ENCODE data around the gene RAI14. TPM values are rescaled to one million over a fixed set of nuclear protein-coding genes. Genes with fewer than 3 reads are reported as not detected.

Gene RAI14
- total RNA-seq (2022; extraction: Qiagen RNA extraction; ENCODE audit: low read depth) = 70.5 to 122 TPM (median 92.2 TPM) in 5 replicates

GRCh38 chr5:34656001-34656699 is at the start of gene RAI14:
Gene RAI14 (plus strand): TSS chr5:34656328. CDS start chr5:34686920, 30,592 bp downstream.

GRCh38 chr5:34838785-34839714 is 182.9 kb downstream of the RAI14 start, which contains the start of gene TTC23L:
Gene TTC23L (plus strand): TSS chr5:34839164. CDS start chr5:34840672, 1,508 bp downstream.

Other genes starting within 250 kb of the RAI14 start
- 0.22 TPM in 1 of 5 replicates, not detected in the others for gene TTC23L, start 182.8 kb downstream of the RAI14 start, total RNA-seq (2022; extraction: Qiagen RNA extraction; ENCODE audit: low read depth)